G401.6 (cell line): ENCODE measurements around the gene CYP26B1.

ENCODE experiments used
- FAIRE-seq: peaks from 2 replicates; lab custom pipeline; 2012; peaks lifted over from hg19 to GRCh38; lab: Jason Lieb, UNC

Gene CYP26B1

GRCh38 chr2:72128843-72129227, 18.8 kb downstream of the CYP26B1 start:
- FAIRE-seq, result no peak

- no peak for FAIRE-seq
Measured at GRCh38 chr2:72128059-72128842, 19.4 kb downstream of the CYP26B1 start.

GRCh38 chr2:72127401-72128058, 20.1 kb downstream of the CYP26B1 start:
- FAIRE-seq, result no peak

- no peak for FAIRE-seq
Measured at GRCh38 chr2:72126186-72127100, 21.2 kb downstream of the CYP26B1 start.

- FAIRE-seq, result no peak
Measured at GRCh38 chr2:72124376-72124775, 23.3 kb downstream of the CYP26B1 start.

- no peak for FAIRE-seq
Measured at GRCh38 chr2:72121153-72121552, 26.5 kb downstream of the CYP26B1 start.

GRCh38 chr2:72118951-72119350, 28.7 kb downstream of the CYP26B1 start:
- FAIRE-seq, result no peak

GRCh38 chr2:72118386-72118785, 29.3 kb downstream of the CYP26B1 start:
- no peak for FAIRE-seq

GRCh38 chr2:72117718-72118117, 29.9 kb downstream of the CYP26B1 start:
- FAIRE-seq, result no peak

- FAIRE-seq, result no peak
Measured at GRCh38 chr2:72117029-72117428, 30.6 kb downstream of the CYP26B1 start.

GRCh38 chr2:72116081-72116533, 31.6 kb downstream of the CYP26B1 start:
- FAIRE-seq, result no peak

GRCh38 chr2:72115110-72116080, 32.3 kb downstream of the CYP26B1 start:
- FAIRE-seq, result no peak

- FAIRE-seq, result no peak
Measured at GRCh38 chr2:72114693-72115051, 33.0 kb downstream of the CYP26B1 start.

- FAIRE-seq, result no peak
Measured at GRCh38 chr2:72113847-72114692, 33.6 kb downstream of the CYP26B1 start.

GRCh38 chr2:72112981-72113846, 34.4 kb downstream of the CYP26B1 start:
- FAIRE-seq, result no peak

GRCh38 chr2:72112401-72112800, 35.3 kb downstream of the CYP26B1 start:
- no peak for FAIRE-seq

- no peak for FAIRE-seq
Measured at GRCh38 chr2:72111061-72111460, 36.6 kb downstream of the CYP26B1 start.

GRCh38 chr2:72109904-72110303, 37.8 kb downstream of the CYP26B1 start:
- no peak for FAIRE-seq

GRCh38 chr2:72109291-72109690, 38.4 kb downstream of the CYP26B1 start:
- no peak for FAIRE-seq

GRCh38 chr2:72108121-72108520, 39.5 kb downstream of the CYP26B1 start:
- FAIRE-seq, result no peak
